SK-N-DZ (cell line): ENCODE data around the gene GZF1. TPM values are rescaled to one million over a fixed set of nuclear protein-coding genes. Genes with fewer than 3 reads are reported as not detected.
A peak's percentile ranks its signal among the peaks of the same experiment; 100 is the strongest.

ENCODE experiments used
- DNase-seq: peaks from one replicate; pipeline ENCODE4 v3.0.0-alpha.2; 2015; ENCODE audit warnings: low spot score
- polyA plus RNA-seq, 2 experiments: library from polyadenylated mRNA; depleted of rRNA; stranded (reverse); fragments of >200 nt; gene quantifications; 2 replicates each; pipeline ENCODE4 v1.2.3, GENCODE V29; 2014

GZF1 gene
- polyA plus RNA-seq (2014; cell fraction: cytosol; rRNA removed): 9.5 and 15.0 TPM in 2 replicates
- polyA plus RNA-seq (2014; cell fraction: nucleus; rRNA removed): 15.3 and 20.4 TPM in 2 replicates

GRCh38 chr20:23361476-23362391 lies at the start of gene GZF1:
GZF1 (plus strand) TSS chr20:23362182; CDS start chr20:23364384, 2,202 bp downstream.
- DNase-seq: peak; percentile 97

- no peak for DNase-seq
Observed at GRCh38 chr20:23313271-23313670, 48.7 kb upstream of the GZF1 start.

GRCh38 chr20:23314699-23315098 lies 47.3 kb upstream of the GZF1 start:
- DNase-seq: no peak

GRCh38 chr20:23315099-23315498 lies 46.9 kb upstream of the GZF1 start:
- no peak for DNase-seq

GRCh38 chr20:23316626-23317025 lies 45.4 kb upstream of the GZF1 start:
- DNase-seq: no peak

- DNase-seq: no peak
Observed at GRCh38 chr20:23317081-23317480, 44.9 kb upstream of the GZF1 start.

- no peak for DNase-seq
Observed at GRCh38 chr20:23318347-23318746, 43.6 kb upstream of the GZF1 start.

GRCh38 chr20:23320317-23320716 lies 41.7 kb upstream of the GZF1 start:
- DNase-seq: no peak

GRCh38 chr20:23325107-23325506 lies 36.9 kb upstream of the GZF1 start:
- DNase-seq: no peak

- no peak for DNase-seq
Observed at GRCh38 chr20:23326774-23327173, 35.2 kb upstream of the GZF1 start.

- DNase-seq: no peak
Observed at GRCh38 chr20:23327617-23328333, 34.2 kb upstream of the GZF1 start.

- no peak for DNase-seq
Observed at GRCh38 chr20:23331450-23332350, 30.3 kb upstream of the GZF1 start.

GRCh38 chr20:23332467-23332866 lies 29.5 kb upstream of the GZF1 start:
- DNase-seq: no peak

GRCh38 chr20:23334111-23334510 lies 27.9 kb upstream of the GZF1 start:
- no peak for DNase-seq

GRCh38 chr20:23335521-23335920 lies 26.5 kb upstream of the GZF1 start:
- DNase-seq: no peak

GRCh38 chr20:23336476-23336875 lies 25.5 kb upstream of the GZF1 start:
- DNase-seq: no peak

GRCh38 chr20:23337312-23337711 lies 24.7 kb upstream of the GZF1 start:
- DNase-seq: no peak

GRCh38 chr20:23339986-23340385 lies 22.0 kb upstream of the GZF1 start:
- DNase-seq: no peak

- DNase-seq: peak; percentile 64
Observed at GRCh38 chr20:23340524-23340923, 21.5 kb upstream of the GZF1 start.

- no peak for DNase-seq
Observed at GRCh38 chr20:23341073-23341472, 20.9 kb upstream of the GZF1 start.

GRCh38 chr20:23343590-23343989 lies 18.4 kb upstream of the GZF1 start:
- DNase-seq: no peak

GRCh38 chr20:23344336-23344735 lies 17.6 kb upstream of the GZF1 start:
- no peak for DNase-seq
